ENCODE measurements around the gene HS6ST2.

HS6ST2 gene

GRCh38 chrX:132815643-132816042 is 142.8 kb downstream of the HS6ST2 start:
- TF ChIP-seq EZH2 (IDR thresholded peaks at IDR 0.05; ENCODE audit: borderline replicate concordance, low read length) (no peak), CTCF (IDR thresholded peaks at IDR 0.05; ENCODE audit: low read length) (no peak)
- Histone ChIP-seq H3K9ac (ENCODE audit: low read length) (no peak overlapping the region), H3K4me3 (ENCODE audit: low read depth, low read length, poor library complexity, severe bottlenecking) (no peak overlapping the region), H3K36me3 (ENCODE audit: insufficient read depth, low read length) (no peaks in the 10 kb centered on the region), H3K9me2 (ENCODE audit: low read depth, low read length) (no peaks in the 10 kb centered on the region), H3K27ac (ENCODE audit: low read depth, low read length, poor library complexity, severe bottlenecking) (no peak overlapping the region), H3K79me2 (ENCODE audit: insufficient read depth, low read length) (no peaks in the 10 kb centered on the region), H3F3A (ENCODE audit: insufficient read depth, low read length) (no peaks in the 10 kb centered on the region), H2AFZ (ENCODE audit: low read length) (no peak overlapping the region), H3K4me1 (ENCODE audit: insufficient read depth, low read length, severe bottlenecking) (no peaks in the 10 kb centered on the region), H4K20me1 (ENCODE audit: insufficient read depth, low read length) (no peaks in the 10 kb centered on the region), H3K4me2 (ENCODE audit: low read length) (no peak overlapping the region), H3K9me3 (ENCODE audit: low read length) (no peaks in the 10 kb centered on the region), H3K27me3 (ENCODE audit: insufficient read depth, low read length) (no peaks in the 10 kb centered on the region)

- no peak overlapping the region for H3K4me3 ChIP-seq (ENCODE audit: low read depth, low read length, poor library complexity, severe bottlenecking)
- H2AFZ ChIP-seq (ENCODE audit: low read length) = no peak overlapping the region
- H3K4me1 ChIP-seq (ENCODE audit: insufficient read depth, low read length, severe bottlenecking) = no peaks in the 10 kb centered on the region
- no peaks in the 10 kb centered on the region for H3K9me3 ChIP-seq (ENCODE audit: low read length)
- H4K20me1 ChIP-seq (ENCODE audit: insufficient read depth, low read length) = no peaks in the 10 kb centered on the region
- no peaks in the 10 kb centered on the region for H3F3A ChIP-seq (ENCODE audit: insufficient read depth, low read length)
- H3K79me2 ChIP-seq (ENCODE audit: insufficient read depth, low read length) = no peaks in the 10 kb centered on the region
- no peaks in the 10 kb centered on the region for H3K27me3 ChIP-seq (ENCODE audit: insufficient read depth, low read length)
- TF ChIP-seq CTCF (IDR thresholded peaks at IDR 0.05; ENCODE audit: low read length) = no peak
- TF ChIP-seq EZH2 (IDR thresholded peaks at IDR 0.05; ENCODE audit: borderline replicate concordance, low read length) = no peak
- no peak overlapping the region for H3K4me2 ChIP-seq (ENCODE audit: low read length)
- no peaks in the 10 kb centered on the region for H3K9me2 ChIP-seq (ENCODE audit: low read depth, low read length)
- no peaks in the 10 kb centered on the region for H3K36me3 ChIP-seq (ENCODE audit: insufficient read depth, low read length)
- H3K27ac ChIP-seq (ENCODE audit: low read depth, low read length, poor library complexity, severe bottlenecking) = no peak overlapping the region
- no peak overlapping the region for H3K9ac ChIP-seq (ENCODE audit: low read length)
Measured at GRCh38 chrX:132810964-132811712, 147.3 kb downstream of the HS6ST2 start.

- no peak overlapping the region for H3K4me2 ChIP-seq (ENCODE audit: low read length)
- no peaks in the 10 kb centered on the region for H3K9me2 ChIP-seq (ENCODE audit: low read depth, low read length)
- H3K79me2 ChIP-seq (ENCODE audit: insufficient read depth, low read length) = no peaks in the 10 kb centered on the region
- H3F3A ChIP-seq (ENCODE audit: insufficient read depth, low read length) = no peaks in the 10 kb centered on the region
- H3K9me3 ChIP-seq (ENCODE audit: low read length) = no peaks in the 10 kb centered on the region
- no peaks in the 10 kb centered on the region for H3K27me3 ChIP-seq (ENCODE audit: insufficient read depth, low read length)
- H4K20me1 ChIP-seq (ENCODE audit: insufficient read depth, low read length) = no peaks in the 10 kb centered on the region
- no peak overlapping the region for H3K4me3 ChIP-seq (ENCODE audit: low read depth, low read length, poor library complexity, severe bottlenecking)
- TF ChIP-seq CTCF (IDR thresholded peaks at IDR 0.05; ENCODE audit: low read length) (no peak), EZH2 (IDR thresholded peaks at IDR 0.05; ENCODE audit: borderline replicate concordance, low read length) (no peak)
- no peak overlapping the region for H3K9ac ChIP-seq (ENCODE audit: low read length)
- no peaks in the 10 kb centered on the region for H3K4me1 ChIP-seq (ENCODE audit: insufficient read depth, low read length, severe bottlenecking)
- no peaks in the 10 kb centered on the region for H3K36me3 ChIP-seq (ENCODE audit: insufficient read depth, low read length)
- no peak overlapping the region for H2AFZ ChIP-seq (ENCODE audit: low read length)
- H3K27ac ChIP-seq (ENCODE audit: low read depth, low read length, poor library complexity, severe bottlenecking) = no peak overlapping the region
Measured at GRCh38 chrX:132810488-132810887, 147.9 kb downstream of the HS6ST2 start.
